Femur (tissue), 1 donor: ENCODE results near the gene IL1RN.
A peak's percentile ranks its signal among the peaks of the same experiment; 100 is the strongest.

Experiments used
- DNase-seq: peaks from one replicate; pipeline ENCODE4 v3.0.0-alpha.2; 2017

Gene IL1RN

GRCh38 chr2:113157897-113158753 is 30.7 kb downstream of the IL1RN start:
- DNase-seq: no peak

- DNase-seq: no peak
Measured at GRCh38 chr2:113158884-113159553, 31.6 kb downstream of the IL1RN start.

DNA sequence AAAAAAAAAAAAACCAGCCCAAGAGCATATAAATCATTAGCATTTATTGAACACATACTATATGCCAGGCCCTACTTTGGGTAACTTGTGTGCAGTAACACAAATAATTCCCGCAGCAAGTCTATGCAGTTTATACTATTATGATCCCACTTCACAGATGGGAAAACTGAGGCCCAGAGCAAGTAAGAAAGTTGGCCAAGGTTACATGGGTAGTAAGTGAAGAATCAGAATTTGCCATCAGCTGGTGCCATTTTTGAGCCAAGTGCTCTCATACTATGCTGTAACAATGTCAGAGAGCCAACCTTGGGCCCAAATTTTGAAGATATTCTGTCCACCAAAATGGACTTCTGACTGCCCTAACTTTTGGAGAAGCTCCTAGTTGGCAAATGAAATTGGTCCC is 32.9 kb downstream of the IL1RN start:
- no peak for DNase-seq

- DNase-seq: no peak
Measured at GRCh38 chr2:113160962-113161361, 33.6 kb downstream of the IL1RN start.

DNA sequence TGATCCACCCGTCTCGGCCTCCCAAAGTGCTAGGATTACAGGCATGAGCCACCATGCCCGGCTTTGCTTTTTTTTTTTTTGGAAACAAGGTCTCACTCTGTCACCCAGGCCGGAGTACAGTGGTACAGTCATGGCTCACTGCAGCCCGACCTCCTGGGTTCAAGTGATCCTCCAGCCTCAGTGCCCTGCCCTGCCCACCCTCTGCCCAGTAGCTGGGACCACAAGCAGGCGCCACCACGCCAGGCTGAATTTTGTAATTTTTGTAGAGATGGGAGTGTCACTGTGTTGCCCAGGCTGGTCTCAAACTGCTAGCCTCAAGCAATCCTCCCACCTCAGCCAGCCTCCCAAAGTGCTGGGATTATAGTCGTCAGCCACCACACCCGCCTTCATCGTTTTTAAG is 34.8 kb downstream of the IL1RN start:
- no peak for DNase-seq

DNA sequence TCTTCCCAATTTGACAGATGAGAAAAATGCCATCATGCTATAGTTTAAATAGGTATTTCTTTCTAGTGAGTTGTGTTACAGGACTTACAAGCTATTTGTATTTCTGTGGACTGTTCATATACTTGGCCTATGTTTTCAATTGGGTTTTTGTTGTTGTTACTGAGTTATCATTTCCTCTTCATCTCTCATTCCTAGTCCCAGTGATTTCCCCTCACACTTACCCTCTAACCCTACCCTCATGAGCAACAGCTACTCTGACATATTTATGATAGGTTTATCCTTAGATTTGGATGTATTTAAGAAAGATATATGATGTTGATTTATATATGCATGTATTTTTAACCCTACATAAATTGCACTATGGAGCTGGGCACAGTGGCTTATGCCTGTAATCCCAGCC is 35.5 kb downstream of the IL1RN start:
- no peak for DNase-seq

GRCh38 chr2:113164215-113164929 is 37.0 kb downstream of the IL1RN start:
- no peak for DNase-seq

DNA sequence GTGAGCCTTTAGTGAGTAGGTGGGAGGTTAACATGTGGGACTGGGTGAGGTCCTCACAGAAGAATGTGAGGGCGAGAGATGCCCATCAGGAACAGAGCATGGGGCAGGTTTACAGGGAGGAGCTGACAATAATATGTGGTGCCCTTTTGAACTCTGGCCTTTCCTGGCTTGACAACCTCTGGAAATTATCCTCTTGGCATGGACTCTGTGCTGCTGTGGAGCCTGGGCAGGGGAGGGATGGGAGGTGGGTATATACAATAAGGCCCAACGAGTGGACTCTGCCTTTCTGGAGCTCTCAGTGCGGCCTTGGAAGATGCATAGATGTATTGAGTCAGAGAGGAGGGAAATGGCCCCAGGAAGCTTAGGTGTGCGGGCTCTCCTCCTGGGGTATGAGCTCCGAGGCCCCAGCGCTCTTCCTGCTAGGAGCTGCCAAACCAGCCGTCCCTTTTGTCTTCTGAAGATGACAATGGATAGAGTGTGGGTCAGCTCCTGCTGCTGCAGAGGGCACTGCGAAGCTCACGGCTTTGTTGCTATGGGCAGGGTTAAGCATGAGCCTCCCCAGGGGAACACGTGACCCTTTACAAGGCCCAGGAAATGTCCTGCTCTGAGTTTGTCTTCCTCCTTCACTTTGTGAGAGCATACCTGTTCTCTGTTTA is 37.7 kb downstream of the IL1RN start:
- DNase-seq: no peak

DNA sequence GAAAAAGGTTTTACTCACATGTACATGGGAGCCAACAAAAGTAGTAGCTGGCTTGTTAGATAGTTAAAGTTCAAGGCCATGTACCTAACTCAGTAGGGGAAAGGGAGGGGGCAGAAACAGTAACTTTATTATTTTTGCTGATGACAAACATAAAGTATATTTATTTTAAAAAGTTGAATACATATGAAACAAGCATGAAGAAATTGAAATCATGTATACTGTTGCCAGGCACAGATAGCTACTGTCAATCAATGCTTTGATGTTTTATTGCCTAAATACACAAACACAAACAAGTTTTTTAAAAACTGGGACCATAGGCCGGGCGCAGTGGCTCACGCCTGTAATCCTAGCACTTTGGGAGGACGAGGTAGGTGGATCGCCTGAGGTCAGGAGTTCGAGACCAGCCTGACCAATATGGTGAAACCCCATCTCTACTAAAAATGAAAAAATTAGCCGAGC is 38.8 kb downstream of the IL1RN start:
- DNase-seq: no peak

- no peak for DNase-seq
Measured at GRCh38 chr2:113167115-113167932, 39.9 kb downstream of the IL1RN start.

GRCh38 chr2:113167962-113168340 is 40.6 kb downstream of the IL1RN start:
- no peak for DNase-seq

GRCh38 chr2:113169002-113169530 is 41.7 kb downstream of the IL1RN start:
- no peak for DNase-seq

DNA sequence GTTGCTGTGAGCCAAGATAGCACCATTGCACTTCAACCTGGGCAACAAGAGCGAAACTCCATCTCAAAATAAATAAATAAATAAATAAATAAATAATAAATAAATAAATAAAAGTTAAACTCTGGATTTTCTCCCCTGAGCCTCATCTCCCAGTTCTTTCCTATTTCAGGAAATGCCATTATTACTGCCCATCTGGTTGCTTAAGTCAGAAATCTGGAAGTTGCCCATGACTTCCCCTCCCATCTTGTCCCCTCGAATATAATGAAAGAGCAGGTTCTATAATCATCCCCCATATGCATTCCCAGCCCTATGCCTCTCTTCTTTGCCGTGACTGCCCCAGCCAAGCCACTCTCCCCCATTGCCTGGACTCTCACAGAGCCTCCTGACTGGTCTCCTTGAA is 42.2 kb downstream of the IL1RN start:
- no peak for DNase-seq

GRCh38 chr2:113171334-113172075 is 44.1 kb downstream of the IL1RN start:
- DNase-seq: no peak

DNA sequence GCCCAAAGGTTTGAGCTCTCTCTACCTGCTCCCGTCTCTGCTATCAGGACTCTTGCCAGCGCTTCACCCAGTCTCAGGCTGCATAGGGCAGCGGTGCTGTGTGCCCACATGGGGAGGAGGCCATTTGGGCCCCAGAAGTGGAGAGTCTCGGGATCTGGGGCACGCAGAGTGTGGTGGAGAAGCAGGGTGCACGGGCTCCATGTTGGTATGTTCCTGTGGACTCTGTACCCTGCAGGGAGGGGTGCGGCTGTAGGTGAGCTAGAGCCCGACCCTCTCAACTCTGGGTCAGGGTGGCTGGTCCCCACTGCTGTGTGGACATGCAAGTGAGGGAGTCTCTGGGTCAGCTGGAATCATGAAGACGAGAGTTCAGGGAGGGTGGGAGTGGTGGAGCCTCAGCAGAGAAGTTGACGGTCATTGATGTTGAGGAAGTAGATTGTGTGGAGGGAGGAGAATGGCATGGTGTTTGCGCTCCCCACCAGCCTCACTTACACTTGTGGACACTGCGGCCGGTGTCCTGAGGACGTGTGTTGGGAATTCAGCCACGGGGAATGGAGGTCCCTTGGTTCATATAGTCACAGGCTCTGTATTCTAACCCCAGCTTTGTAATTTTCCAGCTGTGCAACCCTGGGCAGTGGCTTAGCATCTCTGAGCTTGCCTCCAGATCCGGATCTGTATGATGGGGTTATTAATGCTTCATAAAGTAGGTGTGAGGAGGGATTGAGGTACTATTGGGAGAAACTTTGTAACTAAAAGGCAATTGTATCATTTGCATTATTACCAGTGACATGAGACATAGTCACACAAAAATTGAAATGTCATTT is 45.5 kb downstream of the IL1RN start:
- no peak for DNase-seq

- DNase-seq: peak; percentile 67
Measured at GRCh38 chr2:113173542-113174375, 46.4 kb downstream of the IL1RN start, which contains the start of gene PSD4. TSS of gene PSD4 (plus strand) at chr2:113173971. CDS start at chr2:113182457, 8,486 bp downstream.

DNA sequence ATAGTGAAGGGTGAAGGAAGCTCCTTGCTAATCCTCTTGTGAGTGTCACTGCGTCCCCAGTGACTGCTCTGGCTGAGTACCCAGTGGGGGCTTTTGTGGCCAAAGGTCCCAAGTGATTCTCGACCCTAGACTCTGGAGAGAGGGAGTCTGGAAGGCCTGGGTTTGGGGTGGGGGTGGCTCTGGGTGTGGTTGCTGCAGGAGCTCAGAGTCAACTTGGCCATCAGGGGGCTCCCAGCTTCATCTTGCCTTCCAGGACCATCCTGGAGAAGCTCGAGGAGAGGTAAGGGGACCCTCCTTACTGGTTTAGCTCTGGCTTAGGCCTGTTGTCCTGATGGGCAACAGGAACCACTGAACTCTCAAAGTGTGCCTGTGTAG is 47.0 kb downstream of the IL1RN start:
- DNase-seq: no peak

- DNase-seq: no peak
Measured at GRCh38 chr2:113175042-113175628, 47.7 kb downstream of the IL1RN start.
